GM19023 (cell line): ENCODE results near the gene HDAC3.
"Not testable (repeated sequence)": the region's sequence is repeated elsewhere in the genome, so short reads cannot be mapped to it uniquely, and the experiment has no call there.

Source experiments
- ATAC-seq: cut with Tn5 transposase; IDR thresholded peaks from one replicate; pipeline ENCODE4 v1.9.1; 2021; ENCODE audit warnings: mild to moderate bottlenecking, moderate library complexity; ENCODE audit not compliant: unreplicated experiment

HDAC3 gene

DNA sequence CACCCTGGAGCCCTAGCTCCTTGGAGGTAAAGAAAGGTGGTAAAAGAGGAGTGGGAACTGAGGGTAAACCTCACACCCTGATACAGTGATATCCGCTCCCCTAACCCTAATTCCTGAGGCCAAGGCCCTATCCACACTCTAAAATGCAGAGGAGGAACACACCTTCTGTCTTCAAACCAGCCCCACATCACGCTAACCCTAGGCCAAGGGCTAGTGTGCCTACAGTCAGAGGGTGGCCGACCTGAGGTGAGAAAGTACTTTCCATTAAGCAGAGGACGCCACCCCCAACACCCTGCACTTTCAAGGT lies 590 bp downstream of the HDAC3 start:
- ATAC-seq: no peak

DNA sequence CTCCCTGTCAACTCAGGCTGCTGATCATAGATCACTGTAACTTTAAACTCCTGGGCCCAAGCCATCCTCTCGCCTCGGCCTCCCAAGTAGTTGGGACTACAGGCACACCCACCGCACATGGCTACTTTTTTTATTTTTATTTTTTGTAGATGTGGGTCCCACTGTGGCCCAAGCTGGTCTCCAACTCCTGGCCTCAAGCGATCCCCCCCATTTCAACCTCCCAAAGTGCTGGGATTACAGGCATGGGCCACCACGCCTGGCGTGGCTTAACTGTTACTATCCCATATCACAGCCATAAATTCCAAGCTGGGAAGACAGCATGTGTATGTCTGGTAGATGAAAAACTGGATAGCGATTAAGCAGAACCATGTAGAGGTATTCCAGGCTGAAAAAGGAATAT lies 1.0 kb downstream of the HDAC3 start:
- ATAC-seq: no peak

- no peak for ATAC-seq
Observed at GRCh38 chr5:141634720-141635119, 1.9 kb downstream of the HDAC3 start.

DNA sequence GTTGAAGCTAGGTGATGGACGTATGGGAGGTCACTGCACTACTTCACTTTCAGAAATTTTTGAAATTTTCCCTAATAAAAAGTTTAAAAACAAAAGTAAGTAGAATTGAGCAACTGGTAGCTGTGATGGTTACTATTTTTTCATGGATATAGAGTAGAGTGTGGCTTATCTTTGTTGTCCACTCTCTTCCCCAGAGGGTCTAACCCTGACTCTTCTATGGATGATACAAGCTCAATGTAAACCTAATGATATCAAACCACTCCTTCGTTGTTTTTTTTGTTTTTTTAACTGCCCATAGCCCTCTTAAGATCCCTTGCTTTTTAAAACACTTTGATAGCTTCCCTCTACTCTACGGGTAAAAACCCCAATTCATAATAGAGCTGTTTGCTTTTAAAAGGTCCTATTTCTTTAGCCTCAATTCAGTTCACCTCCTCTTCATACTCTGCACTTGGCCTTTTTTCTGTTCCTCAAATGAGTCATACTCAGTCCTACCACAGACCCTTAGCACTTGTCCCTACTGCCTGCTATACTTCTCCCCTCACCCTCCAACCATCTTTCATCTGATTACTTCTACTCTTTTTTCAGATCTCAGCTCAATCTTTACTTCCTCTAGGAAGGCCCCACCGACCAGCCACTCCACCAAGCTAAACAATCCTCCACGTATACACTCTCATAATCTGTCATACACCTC lies 2.6 kb downstream of the HDAC3 start:
- ATAC-seq: peak; percentile 50

GRCh38 chr5:141632650-141633049 lies 4.0 kb downstream of the HDAC3 start:
- ATAC-seq: no peak

GRCh38 chr5:141630570-141631140 lies 6.0 kb downstream of the HDAC3 start:
- ATAC-seq: no peak

DNA sequence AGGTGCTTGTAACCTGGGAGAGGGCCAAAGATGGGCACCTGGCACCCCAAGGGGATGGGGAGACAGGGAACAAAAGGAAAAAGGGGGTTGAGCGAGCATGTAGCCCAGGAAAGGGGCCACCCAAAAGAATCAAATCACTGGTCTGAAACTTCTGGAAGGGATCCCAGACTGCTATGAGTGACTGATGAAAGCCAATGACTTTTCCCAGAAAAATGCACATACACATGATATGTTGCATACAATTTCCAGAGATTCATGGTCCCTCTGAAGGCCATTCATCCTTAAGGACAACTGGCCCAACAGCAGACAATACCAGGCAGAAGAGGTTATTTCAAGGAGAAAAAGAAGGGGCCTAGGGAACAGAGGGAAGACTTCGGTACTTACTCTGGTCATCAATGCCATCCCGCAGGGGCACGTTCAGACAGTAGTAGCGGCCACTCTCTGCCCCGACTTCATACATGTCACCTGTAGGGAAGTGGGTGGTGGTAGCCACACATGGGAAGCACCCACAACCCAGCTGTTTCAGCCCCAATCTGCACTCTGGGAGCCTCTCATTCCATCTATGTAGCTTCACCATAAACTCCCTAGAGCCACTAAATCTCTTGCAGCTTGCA lies 8.4 kb downstream of the HDAC3 start:
- no peak for ATAC-seq

GRCh38 chr5:141623611-141624010 lies 13.0 kb downstream of the HDAC3 start:
- ATAC-seq: no peak

DNA sequence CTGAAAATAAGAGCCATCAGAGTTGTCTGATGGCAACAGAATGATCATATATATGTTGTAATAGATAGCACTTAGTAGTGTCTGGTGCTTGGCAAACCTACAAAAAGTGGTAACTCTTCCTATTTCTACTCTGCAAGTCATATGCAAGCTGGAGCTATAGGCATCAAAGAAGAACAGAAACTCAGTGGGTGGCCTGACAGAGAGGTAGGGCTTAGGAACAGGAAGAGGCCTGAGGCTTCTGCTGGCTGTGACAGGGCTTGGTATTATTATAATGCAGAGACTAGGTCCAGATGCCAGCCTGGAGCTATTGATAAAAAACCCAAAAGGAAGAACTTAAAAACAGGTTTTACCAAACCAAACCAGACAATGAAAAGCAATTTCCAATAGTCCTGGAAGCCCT lies 13.5 kb downstream of the HDAC3 start:
- ATAC-seq: peak; percentile 44

DNA sequence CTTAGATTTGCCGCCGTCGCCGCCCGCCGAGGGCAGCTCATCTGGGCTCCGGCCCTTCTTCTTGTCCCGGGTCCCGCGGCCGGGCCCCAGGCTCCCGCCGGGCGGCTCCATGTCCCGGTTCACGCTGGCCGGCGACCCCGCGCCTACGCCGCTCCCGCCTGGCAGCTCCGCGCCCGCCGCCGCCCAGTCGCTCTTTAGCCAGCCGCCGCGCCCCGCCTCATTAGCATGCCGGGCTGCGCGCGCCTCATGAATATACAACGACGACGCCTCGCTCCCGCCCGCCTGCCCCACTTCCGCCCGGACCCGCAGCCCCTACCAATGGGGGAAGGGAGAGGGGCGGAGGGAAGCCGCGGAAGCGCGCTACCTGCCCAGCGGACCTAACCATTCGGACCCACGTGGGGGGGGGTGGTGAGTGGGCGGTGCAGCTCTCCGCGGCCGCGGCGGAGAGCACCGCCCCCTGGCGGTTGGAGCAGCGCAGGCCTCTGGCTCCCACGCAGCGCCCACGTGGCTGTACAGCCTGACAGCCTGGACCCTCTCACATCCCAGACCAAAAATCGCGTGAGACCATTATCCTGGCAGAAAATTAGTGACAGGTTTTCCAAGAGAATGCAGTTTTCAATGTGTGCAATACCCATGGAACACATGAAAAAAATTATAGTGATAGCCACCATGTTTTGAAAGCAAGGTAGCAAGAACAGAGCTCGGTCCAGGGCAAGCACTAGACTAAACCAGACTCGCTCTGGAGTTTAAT lies 17.7 kb downstream of the HDAC3 start, which contains the start of gene DIAPH1:
Gene DIAPH1, minus strand, starts transcription at position 197 of the 751 bp plus-strand sequence. Its CDS starts 86 bp downstream, at position 111.
- peak; percentile 84 for ATAC-seq

- peak; percentile 26 for ATAC-seq
Observed at GRCh38 chr5:141618030-141618803, 18.4 kb downstream of the HDAC3 start.

DNA sequence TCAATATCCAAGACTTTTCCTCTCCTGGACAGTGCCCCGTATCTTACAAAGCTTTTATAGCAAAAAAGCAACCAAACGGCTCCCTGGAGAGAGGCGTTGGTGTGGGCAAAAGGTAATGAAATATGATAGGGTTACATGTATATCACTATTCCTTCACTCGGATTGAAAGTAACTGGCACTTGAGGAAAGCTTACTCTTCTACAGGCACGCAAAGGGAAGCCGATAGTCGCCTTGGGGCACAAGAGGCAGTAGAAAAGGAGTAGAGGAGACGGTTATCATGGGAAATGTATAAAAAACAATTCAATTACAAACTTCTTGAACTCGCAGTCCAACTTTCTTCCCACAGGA lies 19.0 kb downstream of the HDAC3 start:
- no peak for ATAC-seq

DNA sequence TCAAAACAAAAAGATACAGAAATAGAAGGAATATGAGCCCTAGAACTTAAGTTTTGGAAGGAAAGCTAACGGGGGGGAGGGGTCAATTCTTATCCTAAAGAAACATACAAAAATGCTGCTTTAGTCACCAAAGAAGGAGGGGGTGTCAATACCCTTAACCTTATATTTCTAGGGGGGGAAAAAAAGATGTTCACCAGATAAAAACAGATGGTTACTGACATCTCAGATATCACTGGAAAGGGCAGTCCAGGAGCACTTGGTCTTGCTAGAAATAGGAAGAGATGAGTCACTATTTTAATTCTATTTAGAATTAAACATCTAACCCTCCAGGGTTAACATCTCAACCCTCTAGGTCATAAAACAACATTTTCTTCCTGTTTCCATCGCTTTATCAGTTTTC lies 19.5 kb downstream of the HDAC3 start:
- no peak for ATAC-seq

DNA sequence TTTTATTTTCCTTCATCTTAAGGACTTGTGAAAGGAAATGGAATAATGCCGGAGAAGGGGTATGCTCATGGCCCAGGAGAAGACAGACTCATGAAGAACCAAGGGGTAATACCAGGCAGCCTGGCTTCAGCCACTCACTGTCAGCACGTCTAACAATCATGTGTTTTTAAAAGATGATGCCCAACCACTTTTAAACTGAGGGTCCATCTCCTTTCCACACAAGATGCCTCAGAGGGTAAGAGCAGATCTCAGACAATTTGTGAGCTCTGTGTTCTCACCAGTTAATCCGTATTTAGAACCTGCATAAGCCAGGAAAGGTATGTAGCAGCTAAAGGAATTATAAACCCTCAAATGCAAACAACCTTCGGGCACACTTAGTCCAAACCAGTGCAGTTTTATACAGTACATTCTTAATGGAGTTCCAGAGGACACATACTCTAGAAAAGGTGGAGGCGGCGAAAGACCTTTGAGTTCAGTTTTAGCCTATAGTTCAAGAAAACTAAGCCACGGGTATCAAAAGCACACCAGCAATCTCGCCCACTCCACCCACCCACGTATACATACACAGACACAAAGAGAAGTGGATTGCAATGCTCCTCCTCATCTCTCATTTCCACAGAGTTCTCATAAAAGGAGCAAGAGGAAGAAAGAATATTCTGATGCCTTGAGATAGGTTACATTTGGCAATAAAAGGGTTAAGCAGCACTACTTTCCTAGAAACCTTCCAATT lies 20.5 kb downstream of the HDAC3 start:
- ATAC-seq: no peak

GRCh38 chr5:141613344-141613743 lies 23.3 kb downstream of the HDAC3 start:
- ATAC-seq: no peak

DNA sequence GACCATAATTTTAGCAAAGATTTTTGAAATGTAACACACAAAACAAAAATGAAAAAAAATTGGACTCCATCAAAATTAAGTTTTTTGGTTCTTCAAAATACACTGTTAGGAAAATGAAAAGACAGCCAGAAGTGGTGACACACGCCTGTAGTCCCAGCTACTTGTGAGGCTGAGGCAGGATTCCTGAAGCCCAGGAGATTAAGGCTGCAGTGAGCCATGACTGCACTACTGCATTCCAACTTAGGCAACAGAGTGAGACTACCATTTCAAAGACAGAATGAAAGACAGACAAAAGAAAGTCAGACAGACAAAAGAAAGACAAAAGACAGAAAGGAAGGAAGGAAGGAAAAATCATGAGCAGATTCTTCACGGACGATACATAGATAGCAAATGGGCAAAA lies 25.4 kb downstream of the HDAC3 start:
- ATAC-seq: no peak

DNA sequence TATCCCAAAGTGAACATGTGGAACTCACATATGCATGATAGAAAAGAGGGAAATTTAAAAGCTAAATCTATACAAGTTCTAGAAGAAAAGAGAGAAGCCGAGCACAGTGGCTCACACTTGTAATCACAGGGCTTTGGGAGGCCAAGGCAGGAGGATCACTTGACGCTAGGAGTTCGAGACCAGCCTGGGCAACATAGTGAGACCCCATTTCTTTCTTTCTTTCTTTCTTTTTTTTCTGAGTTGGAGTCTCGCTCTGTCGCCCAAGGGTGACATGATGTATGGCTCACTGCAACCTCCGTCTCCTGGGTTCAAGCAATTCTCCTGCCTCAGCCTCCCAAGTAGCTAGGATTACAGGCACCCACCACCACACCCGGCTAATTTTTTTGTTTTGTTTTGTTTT lies 26.7 kb downstream of the HDAC3 start:
- not testable (repeated sequence) for ATAC-seq

- ATAC-seq: no peak
Observed at GRCh38 chr5:141609044-141609443, 27.6 kb downstream of the HDAC3 start.

- ATAC-seq: no peak
Observed at GRCh38 chr5:141608557-141608956, 28.1 kb downstream of the HDAC3 start.

- no peak for ATAC-seq
Observed at GRCh38 chr5:141608046-141608445, 28.6 kb downstream of the HDAC3 start.
